Esophagus squamous epithelium (tissue), 4 donors: ENCODE measurements around the gene ASTN1.

Source experiments
- CTCF ChIP-seq, 6 experiments: fragments of 450-650 bp in 4 of 6; fragments of 200-600 bp in 2 of 6; sonication (generic) in 2 of 6; IDR thresholded peaks; one replicate each; pipeline ENCODE4 v1.5.1; 2016 to 2019; ENCODE audit warnings: antibody characterized with exemption in 6 of 6, mild to moderate bottlenecking in 4 of 6, moderate library complexity in 4 of 6
- POLR2A ChIP-seq, 4 donors: fragments of 450-650 bp; IDR thresholded peaks; one replicate each; pipeline ENCODE4 v1.6.1; 2017; ENCODE audit warnings: antibody characterized with exemption in 4 of 4, mild to moderate bottlenecking in 4 of 4, moderate library complexity in 3 of 4

- TF ChIP-seq CTCF (IDR thresholded peaks at IDR 0.05) (no peak), POLR2A (IDR thresholded peaks at IDR 0.05) (no peak)
Measured at GRCh38 chr1:177131723-177132122, 32.8 kb downstream of the ASTN1 start.
